ENCODE measurements around the gene FAM174C.

FAM174C gene

DNA sequence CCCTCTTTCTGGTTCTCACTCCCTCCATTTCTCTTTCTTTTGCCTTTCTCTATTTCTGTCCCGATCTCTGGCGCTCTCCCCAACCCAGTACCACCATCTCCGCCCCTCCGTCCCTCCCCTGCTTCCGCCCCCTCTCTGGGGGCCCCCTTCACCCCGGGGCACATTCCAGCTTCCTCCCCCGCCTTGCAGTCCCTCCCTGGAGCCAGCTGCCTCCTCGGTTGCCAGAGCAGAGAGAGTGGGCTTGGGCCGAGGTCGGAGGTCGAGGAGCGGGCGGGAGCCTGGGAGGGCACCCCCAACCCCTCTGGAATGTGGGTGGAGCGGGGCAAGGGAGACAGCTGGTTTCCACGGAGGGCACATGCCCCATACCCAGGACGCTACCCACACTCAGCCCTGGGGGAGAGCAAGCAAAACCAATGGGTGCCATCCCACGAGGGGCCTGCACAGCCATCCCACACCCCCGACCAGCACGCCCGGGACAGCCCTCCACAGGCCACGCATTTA is 12.7 kb upstream of the FAM174C start:
- DNase-seq: no peak

DNA sequence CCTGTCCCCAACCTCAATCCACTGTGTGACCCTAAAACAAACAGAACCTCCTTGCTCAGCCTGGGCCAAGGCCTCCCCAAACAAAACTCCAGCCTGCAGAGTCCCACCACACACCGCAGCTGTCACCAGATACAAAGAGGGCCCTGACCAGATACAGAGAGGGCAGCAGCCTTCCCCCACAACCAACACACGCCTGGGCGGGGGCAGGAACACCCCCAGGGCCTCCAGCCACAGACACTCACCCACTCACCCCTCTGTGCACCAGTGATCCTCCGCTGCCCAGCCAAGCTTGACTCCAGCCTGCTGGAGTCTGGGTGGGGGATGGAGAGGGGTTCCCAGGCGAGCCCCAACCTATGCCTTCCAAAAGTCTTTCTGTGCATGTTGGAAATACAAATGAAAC is 12.1 kb upstream of the FAM174C start:
- no peak for DNase-seq

DNA sequence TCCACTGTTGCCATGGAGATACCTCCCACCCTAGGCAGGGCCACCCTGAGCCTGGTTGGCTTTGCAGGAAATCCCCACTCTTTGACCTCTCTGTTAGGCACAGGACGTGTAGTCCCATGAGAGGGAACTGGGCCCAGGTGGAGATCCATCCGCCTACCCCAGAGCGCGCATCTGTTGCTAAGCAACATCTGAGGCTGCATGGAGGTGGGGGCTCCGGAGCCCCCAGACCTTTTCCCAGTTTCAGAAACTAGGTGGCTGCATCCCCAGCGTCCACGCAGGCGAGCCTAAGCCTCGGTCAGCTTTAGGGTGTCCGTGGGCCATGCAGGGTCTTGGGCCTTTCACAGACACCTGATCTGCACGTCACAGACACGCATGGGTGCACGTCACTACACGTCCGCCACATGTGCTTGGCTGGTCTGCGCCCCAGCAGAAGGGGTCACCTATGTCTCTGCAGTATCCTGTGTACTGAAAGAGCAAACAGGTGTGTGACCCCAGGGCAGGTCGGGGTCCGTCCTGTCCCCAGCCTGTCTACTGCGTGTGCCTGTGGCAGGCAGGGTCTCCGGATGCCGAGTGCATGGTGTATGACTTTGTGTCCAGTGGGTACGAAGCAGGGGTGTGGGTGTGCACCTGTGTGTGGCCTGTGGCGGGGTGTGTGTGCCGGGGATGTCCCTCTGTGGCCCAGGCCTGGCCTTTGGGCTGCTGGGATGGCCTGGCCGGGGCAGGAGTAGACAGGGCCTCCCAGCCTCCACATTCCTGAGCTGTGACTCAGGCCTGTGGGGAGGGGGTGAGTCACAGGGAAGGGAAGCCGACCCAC is 10.3 kb upstream of the FAM174C start:
- DNase-seq: no peak

DNA sequence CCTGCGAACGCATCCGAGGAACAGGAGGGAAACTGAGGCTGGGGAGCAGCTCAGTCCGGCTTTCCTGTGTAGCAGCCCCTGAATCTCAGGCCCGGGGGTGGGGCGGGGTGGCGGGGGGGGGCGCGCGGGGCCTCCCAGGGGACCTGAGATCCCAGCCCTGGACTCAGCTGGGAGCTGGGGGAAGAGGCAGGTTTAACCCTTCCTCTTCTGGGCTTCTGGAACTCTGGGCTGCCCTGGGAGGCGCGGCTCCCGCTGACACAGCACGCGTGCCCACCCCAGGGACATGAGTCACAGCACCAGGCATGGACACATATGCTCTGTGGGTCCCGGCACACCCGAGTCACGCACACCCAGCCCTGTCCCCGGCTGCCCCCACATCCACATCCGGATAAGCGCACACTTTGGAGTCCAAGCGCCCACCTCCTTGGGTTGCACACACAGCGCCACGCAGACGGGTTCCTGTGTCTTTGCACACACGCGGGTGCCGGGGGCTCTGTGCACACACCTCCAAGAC is 9.7 kb upstream of the FAM174C start:
- DNase-seq: no peak

DNA sequence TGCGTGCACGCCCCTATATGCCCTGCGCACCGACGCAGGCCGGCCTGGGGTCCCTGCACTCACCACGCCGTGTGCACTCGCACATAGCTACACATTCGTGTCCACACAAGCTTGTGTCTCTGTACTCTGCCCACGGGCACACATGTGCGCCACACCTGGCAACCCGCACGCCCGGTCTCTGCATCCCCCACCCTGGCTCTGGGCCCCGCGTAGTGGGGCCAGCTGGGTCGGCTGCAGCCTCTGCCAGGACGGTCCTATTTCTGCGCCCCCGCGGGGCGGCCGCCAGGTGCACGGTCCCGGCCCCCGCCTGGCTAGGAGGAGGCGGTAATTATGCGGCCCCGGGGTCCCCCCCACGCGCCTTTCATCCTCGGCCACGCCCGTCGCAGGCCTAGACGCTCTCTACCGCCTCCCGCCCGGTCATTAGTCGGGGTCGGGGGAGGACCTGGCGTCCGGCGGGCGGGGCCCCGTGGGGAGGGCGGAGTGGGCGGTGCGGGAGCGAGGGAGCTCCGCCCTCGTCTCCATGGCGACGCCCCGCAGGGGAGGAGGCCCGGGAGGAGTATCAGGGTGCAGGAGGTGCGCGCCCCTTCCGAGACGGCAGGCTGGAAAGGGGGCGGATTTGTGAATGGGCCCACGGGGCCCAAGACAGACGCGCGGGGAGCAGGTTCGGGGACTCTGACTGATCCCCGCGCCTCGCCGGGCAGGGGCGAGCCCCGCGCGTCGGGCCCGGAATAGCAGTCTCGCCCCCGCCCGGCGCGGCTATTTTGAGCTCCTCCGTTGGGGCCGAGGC is 9.0 kb upstream of the FAM174C start:
- peak; percentile 94 for DNase-seq

DNA sequence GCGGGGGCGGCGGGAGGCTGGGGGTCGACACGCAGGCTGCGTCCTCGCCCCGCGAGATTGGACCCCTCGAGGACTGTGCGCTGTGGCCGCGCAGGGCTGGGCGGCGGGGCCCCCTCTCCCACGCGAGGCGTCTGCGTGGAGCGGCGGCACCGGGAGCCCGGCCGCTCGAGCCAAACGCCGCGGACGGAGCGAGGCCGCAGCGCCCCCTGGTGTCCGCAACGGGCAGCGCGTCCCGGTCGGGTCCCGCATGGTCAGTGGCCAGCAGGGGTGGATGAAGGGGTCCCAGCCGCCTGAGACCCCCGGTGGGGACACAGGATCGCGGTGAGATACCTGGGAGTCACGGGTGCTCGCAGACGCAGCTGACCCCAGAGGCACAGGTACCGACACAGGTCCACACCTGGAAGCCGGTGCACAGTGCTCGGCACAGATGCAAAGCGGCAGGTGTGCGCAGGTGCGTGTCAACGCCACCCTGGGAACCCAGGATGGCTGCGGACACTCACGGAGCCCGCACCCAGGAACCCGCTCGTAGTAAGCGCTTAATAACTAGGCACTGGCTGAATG is 8.3 kb upstream of the FAM174C start:
- peak; percentile 80 for DNase-seq

DNA sequence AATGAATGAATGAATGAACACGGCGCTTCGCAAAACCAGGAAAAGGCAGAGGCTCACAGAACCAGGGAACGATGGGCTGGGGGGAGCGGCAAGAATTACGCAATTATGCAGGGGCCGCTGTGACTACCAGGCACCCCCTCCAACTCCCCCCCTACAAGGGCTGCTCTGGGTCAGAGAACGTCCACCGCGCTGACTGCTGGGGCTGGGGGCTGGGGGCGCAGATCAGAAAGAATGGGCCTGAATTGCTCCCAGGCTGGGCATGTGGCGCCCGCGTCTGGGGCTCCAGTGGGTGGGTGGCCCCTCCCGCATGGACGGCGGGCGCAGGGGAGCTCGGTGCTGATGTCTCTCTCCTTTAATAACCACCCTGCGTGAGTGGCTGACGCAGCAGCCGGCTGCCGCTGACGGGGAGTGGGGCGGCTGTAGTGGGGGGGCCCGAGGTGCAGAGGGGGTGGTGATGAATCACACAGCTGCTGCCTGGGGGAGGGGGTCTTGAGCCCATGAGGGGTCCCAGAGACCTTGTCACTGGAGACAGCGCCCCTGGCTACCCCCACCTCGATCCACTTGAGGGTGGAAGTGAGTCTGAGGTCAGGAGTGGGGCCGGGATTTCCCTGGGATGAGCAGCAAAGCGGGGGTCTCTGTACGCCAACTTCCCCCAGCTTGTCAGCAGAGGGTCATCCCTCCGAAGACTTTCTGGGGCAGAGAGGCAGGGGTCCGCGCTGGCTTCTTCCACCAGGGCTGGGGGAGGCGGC is 7.7 kb upstream of the FAM174C start:
- DNase-seq: no peak

DNA sequence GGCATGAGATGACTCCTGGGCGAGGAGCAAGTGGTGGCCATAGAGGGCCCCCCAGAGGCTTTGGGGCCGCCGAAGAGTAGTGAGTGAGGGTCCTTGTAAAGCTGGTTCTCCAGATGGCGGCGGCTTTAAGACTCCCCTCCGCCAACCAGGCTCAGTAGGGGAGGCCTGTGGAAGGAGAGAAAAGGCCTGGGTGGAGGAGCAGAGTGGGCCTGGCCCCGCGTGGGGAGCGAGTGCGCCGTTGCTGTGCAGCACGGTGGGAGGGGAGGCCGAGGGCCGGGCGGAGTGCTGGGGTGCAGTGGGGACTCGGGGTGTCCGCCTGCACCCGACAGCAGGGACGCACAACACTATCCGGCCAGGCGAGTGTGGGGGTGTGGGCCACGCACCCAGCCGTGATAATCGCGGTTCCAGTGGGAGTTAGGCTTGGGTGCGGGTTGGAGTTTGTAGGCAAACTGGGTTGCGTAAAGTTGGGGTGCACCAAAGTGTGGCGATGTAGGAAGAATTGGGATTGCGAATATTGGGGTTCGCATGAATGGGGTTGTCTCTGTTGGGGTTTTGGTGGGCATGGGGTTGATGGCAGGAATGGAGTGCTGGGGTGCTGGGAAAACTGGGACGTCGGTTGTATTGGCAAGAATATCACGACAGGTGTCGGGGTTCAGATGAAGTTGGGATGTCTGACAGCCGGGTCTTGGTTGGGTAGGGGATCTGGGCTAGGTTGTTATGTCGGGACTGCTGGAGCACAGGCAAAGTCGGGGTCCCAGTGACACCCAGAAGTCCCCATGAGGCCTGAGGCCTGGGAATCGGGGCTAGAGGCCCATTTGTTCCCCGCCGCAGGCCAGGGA is 6.9 kb upstream of the FAM174C start:
- no peak for DNase-seq

GRCh38 chr19:1269065-1269477 is 6.3 kb upstream of the FAM174C start, which contains the start of gene CIRBP:
TSS of gene CIRBP (plus strand) at chr19:1269332. CDS start at chr19:1270934, 1,602 bp downstream.
- peak; percentile 100 for DNase-seq

GRCh38 chr19:1269478-1270212 is 5.7 kb upstream of the FAM174C start:
- peak; percentile 92 for DNase-seq

DNA sequence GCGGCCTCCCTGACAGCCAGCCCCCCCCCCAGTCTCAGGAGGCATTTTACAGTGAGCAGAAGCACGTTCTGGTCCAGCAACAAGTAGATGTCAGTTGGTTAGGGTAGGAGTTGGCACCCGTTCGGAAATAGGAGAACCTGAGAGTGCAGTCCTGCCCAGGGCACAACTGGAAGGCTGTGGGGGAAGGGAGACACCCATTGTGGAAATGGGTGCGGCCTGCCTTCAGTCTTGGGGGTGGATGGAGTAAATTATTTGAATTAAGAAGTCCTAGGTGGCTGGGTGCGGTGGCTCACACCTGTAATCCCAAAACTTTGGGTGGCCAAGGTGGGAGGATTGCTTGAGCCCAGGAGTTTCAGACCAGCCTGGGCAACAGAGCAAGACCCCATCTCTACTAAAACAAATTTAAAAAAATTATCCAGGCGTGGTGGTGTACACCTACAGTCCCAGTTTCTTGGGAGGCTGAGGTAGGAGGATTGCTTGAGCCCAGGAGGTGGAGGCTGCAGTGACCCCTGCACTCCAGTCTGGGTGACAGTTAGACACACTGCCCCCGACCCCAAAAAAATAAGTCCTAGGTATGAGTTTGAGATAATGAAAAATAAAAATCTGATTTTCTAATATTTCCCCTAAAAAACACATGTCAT is 5.0 kb upstream of the FAM174C start:
- DNase-seq: peak; percentile 43

- no peak for DNase-seq
Observed at GRCh38 chr19:1270854-1271527, 4.3 kb upstream of the FAM174C start.

- no peak for DNase-seq
Observed at GRCh38 chr19:1271528-1272422, 3.6 kb upstream of the FAM174C start.

- DNase-seq: no peak
Observed at GRCh38 chr19:1272423-1273262, 2.7 kb upstream of the FAM174C start.

DNA sequence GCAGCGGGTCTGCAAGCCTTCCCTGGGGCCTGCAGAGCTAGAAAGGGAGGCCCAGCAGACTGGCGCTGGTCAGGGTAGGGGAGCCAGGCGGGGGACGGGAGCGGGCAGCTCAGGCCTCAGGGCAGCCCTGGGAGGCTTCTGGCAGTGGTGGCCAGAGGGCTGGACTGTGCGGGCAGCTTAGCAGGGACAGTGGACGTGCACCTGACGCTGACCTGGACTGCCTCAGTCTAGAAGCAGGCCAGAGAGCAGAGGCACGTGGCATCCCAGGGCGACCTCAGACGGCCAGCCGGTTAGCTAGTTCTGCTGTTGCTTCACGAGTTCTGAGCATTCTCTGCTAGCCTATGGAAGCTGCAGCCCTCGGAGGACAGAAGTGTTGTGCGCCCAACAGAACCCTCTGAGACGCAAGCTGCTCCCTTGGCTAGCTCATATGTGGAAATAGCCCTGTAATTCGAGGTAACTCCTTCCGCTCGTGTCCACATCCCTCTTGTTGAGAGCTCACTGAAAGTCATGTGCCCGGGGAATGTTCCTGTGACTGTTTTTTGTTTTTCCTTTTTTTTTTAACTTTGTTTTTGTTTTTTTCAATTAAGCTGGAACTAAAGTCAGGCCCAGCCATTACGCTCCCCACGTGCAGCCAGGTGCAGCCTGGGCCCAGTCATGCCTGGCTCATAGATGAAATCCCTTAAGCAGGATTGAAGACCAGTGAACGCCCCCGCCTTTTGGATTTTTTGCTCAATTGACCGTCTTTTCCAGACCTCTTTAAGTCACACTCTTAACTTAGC is 1.9 kb upstream of the FAM174C start:
- DNase-seq: no peak

DNA sequence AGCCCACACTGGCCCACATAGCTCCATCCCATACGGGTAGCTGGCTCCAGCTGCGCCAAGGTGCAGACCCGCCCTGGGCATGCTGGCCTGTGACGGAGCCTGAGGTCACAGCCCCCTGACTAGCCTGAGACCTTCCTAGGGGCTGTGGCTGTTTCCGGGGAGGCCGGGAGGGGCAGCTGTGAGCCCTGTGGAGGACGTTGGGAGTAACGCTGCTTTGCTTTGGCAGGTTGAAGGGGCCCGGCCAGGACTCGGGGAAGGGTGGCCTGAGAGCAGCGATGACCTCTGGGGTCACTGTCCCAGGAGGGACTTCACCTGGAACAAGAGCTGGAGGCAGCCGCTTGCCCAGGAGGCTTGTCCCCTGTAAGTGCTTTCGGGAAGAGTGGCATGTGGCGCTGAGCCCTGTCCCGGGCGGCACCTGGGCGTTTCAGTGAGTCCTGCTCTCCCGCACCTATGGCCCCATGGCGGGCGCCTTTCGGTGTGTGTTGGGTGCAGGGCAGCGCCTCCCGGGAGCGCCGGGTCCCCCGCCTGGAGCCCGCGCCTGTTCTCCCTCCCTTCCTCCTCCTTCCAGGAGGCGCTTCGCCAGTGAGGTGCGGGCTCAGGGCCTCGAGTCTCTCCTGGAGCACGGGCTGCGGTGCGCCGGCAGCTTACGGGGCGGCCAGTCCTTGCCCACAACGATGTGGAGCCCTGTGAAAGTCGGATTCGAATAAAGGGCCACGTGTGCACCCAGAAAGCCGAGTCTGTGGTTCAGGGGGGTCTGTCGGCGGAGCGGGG is 1.1 kb upstream of the FAM174C start:
- no peak for DNase-seq

Measured in activated CD4-positive, alpha-beta T cell treated with anti-CD3 and anti-CD28 coated beads, Interleukin-2, Interleukin-6, amounts not matched to agents 100 ng/mL and 50 ng/mL, durations not matched to agents 16 hours and 8 hours (primary cell).